Adrenal gland (tissue), 5 donors: Measurements from ENCODE around the gene PCP4.

Experiments
- POLR2A ChIP-seq, 2 donors: fragments of 450-650 bp; IDR thresholded peaks; one replicate each; pipeline ENCODE4 v1.6.1; 2017; ENCODE audit warnings: antibody characterized with exemption in 2 of 2, mild to moderate bottlenecking in 2 of 2, moderate library complexity in 1 of 2
- TF ChIP-seq, protein P1 (sequence below), 6 experiments: fragments of 450-650 bp in 4 of 6; fragments of 200-600 bp in 2 of 6; sonication (generic) in 1 of 6; IDR thresholded peaks; 1 replicate in 5 of 6; 2 replicates in 1 of 6; pipeline versions ENCODE4 v1.5.1 to v1.8.0; 2016 to 2021; ENCODE audit warnings: antibody characterized with exemption in 6 of 6, mild to moderate bottlenecking in 2 of 6, moderate library complexity in 1 of 6
- donor health status: DM: no; HTN: no; CAD: no.

DNA sequence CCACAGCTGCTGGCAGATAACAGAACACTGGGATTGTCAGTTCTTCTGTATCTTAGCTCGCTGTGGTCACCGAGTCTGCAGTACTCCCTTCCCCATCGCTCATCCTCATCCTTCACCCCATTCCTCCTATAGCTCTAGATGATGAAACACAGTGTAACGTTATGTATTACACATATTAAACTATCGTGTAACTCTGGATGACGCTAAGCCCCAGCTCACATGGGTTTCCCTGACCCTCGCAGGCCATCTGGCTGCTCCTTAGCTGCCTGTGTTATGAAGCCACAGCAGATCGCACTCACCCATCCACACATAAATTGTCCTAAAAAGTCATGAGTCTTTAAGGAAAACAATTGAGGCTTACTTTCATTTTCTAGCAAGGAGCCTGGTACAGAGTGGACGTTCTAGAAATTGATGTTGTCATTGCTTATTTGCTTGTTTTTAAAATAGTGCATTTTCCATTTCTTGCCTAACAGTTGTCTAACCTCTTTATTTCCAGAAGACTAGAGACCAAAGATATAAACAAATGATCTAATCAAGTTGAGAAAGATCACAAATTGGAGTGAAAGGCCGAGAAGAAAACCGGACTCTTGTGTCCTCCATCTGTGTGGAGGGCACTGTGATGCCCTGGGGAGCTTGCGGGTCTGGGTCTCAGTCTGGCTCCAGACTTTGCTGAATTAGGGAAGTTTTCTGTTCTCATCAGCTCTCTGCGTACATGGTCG, 24.3 kb upstream of the PCP4 start:
- TF ChIP-seq, protein P1, sequence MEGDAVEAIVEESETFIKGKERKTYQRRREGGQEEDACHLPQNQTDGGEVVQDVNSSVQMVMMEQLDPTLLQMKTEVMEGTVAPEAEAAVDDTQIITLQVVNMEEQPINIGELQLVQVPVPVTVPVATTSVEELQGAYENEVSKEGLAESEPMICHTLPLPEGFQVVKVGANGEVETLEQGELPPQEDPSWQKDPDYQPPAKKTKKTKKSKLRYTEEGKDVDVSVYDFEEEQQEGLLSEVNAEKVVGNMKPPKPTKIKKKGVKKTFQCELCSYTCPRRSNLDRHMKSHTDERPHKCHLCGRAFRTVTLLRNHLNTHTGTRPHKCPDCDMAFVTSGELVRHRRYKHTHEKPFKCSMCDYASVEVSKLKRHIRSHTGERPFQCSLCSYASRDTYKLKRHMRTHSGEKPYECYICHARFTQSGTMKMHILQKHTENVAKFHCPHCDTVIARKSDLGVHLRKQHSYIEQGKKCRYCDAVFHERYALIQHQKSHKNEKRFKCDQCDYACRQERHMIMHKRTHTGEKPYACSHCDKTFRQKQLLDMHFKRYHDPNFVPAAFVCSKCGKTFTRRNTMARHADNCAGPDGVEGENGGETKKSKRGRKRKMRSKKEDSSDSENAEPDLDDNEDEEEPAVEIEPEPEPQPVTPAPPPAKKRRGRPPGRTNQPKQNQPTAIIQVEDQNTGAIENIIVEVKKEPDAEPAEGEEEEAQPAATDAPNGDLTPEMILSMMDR (IDR thresholded peaks at IDR 0.05), result no peak
- no peak for TF ChIP-seq POLR2A (IDR thresholded peaks at IDR 0.05)
